Panc1 (cell line): ENCODE data around the gene DUSP1.

Source experiments
- CTCF ChIP-seq: fragments of 450-650 bp; IDR thresholded peaks from 2 replicates; pipeline ENCODE4 v1.5.1; 2017; ENCODE audit warnings: mild to moderate bottlenecking
- REST ChIP-seq, 2 experiments: IDR thresholded peaks; 2 replicates each; pipeline ENCODE4 v1.6.1; 2011 to 2012; ENCODE audit warnings: low read depth in 2 of 2, control low read depth in 1 of 2, low read length in 1 of 2, mild to moderate bottlenecking in 1 of 2, moderate library complexity in 1 of 2; ENCODE audit not compliant: insufficient read depth in 1 of 2
- SIN3A ChIP-seq: IDR thresholded peaks from 2 replicates; pipeline ENCODE4 v1.6.1; 2012; ENCODE audit warnings: low read depth, mild to moderate bottlenecking, low read length, moderate library complexity, borderline replicate concordance; ENCODE audit not compliant: insufficient read depth

DNA sequence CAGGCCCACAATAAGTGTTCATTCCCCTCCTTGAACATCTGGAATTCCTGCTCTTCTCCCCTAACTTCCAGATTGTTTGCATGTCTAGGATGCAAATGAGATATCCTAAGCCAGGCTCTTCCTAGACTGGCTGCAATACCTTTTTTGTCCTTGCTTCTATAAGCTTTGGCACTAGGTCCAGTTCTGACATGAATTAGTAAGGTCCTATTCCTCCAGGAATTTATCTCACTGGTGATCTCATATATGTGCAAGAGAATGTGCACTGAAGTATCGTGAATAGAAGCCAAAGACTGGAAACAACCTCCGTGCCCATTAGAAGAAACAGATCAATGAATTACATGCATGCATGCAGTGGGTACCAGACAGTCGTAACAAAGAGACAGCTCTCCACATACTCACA lies 25.2 kb downstream of the DUSP1 start:
- TF ChIP-seq CTCF = no peak
- TF ChIP-seq REST (IDR thresholded peaks at IDR 0.05; ENCODE audit: insufficient read depth in 1 of 2, low read depth in 2 of 2, low read length in 1 of 2) = no peak
- TF ChIP-seq SIN3A = no peak
